Measurements from ENCODE around the gene CSTF2T. TPM values are rescaled to one million over a fixed set of nuclear protein-coding genes. Genes with fewer than 3 reads are reported as not detected.

CSTF2T gene
- total RNA-seq, result 33.4 TPM

GRCh38 chr10:51699475-51700227 is at the start of gene CSTF2T:
Gene CSTF2T (minus strand): TSS chr10:51699595. CDS start chr10:51699549, 46 bp downstream.
- DNase-seq, result peak; percentile 98

GRCh38 chr10:51748959-51749358 is 49.6 kb upstream of the CSTF2T start:
- DNase-seq, result no peak

GRCh38 chr10:51747216-51747615 is 47.8 kb upstream of the CSTF2T start:
- DNase-seq, result no peak

- no peak for DNase-seq
Measured at GRCh38 chr10:51745397-51745796, 46.0 kb upstream of the CSTF2T start.

GRCh38 chr10:51744235-51745000 is 45.0 kb upstream of the CSTF2T start:
- DNase-seq, result no peak

- peak; percentile 24 for DNase-seq
Measured at GRCh38 chr10:51743146-51743545, 43.8 kb upstream of the CSTF2T start.

GRCh38 chr10:51733057-51733456 is 33.7 kb upstream of the CSTF2T start:
- no peak for DNase-seq

- no peak for DNase-seq
Measured at GRCh38 chr10:51729822-51730555, 30.6 kb upstream of the CSTF2T start.

- no peak for DNase-seq
Measured at GRCh38 chr10:51724038-51724437, 24.6 kb upstream of the CSTF2T start.

- no peak for DNase-seq
Measured at GRCh38 chr10:51718804-51719291, 19.5 kb upstream of the CSTF2T start.

GRCh38 chr10:51716981-51717380 is 17.6 kb upstream of the CSTF2T start:
- DNase-seq, result no peak

GRCh38 chr10:51711519-51711891 is 12.1 kb upstream of the CSTF2T start:
- DNase-seq, result no peak

GRCh38 chr10:51709324-51709972 is 10.1 kb upstream of the CSTF2T start:
- DNase-seq, result no peak

GRCh38 chr10:51708609-51709008 is 9.2 kb upstream of the CSTF2T start:
- DNase-seq, result no peak

GRCh38 chr10:51707821-51708424 is 8.5 kb upstream of the CSTF2T start:
- no peak for DNase-seq

GRCh38 chr10:51707392-51707791 is 8.0 kb upstream of the CSTF2T start:
- DNase-seq, result no peak

GRCh38 chr10:51706225-51706624 is 6.8 kb upstream of the CSTF2T start:
- DNase-seq, result peak; percentile 73

GRCh38 chr10:51705774-51706173 is 6.4 kb upstream of the CSTF2T start:
- peak; percentile 31 for DNase-seq

GRCh38 chr10:51700228-51700817 is 928 bp upstream of the CSTF2T start:
- DNase-seq, result peak; percentile 81

- DNase-seq, result no peak
Measured at GRCh38 chr10:51699145-51699474, 285 bp downstream of the CSTF2T start.

- no peak for DNase-seq
Measured at GRCh38 chr10:51698473-51699063, 827 bp downstream of the CSTF2T start.
